ENCODE results near the gene OR5C1.
"Not testable (repeated sequence)": the region's sequence is repeated elsewhere in the genome, so short reads cannot be mapped to it uniquely, and the experiment has no call there.

The OR5C1 gene

DNA sequence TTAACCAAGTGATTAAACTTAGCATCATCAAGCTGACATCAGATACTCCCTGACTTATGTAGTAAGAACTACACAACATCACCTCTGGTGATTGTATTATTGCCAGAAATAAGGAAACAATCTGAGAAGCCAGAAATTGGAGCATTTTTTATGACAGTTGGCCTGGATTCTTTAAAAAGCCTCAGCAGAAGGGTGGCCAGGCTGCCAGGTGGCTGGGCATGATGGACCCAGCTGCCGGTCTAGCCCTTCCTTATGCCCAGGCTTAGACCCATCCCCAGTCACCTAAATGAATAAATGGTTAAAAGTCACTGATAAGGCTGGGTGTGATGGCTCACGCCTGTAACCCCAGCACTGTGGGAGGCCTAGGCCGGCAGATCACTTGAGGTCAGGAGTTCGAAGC, 24.0 kb downstream of the OR5C1 start:
- no peak for DNase-seq

DNA sequence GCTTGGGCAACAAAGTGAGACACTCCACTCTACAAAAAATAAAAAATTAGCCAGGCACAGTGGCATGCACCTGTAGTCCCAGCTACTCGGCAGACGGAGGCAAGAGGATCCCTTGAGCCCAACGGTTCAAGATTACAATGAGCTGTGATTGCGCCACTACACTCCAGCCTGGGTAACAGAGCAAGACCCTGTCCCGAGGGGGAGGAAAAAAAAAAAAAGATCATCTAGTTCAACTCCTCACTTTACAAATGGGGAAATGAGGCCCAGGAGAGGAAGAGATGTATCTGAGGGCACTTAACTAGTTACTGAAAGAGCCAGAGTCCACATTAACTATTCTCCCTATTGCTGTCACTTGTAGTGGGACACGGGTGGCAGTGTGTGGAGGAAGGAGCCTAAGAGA, 25.8 kb downstream of the OR5C1 start:
- no peak for DNase-seq

DNA sequence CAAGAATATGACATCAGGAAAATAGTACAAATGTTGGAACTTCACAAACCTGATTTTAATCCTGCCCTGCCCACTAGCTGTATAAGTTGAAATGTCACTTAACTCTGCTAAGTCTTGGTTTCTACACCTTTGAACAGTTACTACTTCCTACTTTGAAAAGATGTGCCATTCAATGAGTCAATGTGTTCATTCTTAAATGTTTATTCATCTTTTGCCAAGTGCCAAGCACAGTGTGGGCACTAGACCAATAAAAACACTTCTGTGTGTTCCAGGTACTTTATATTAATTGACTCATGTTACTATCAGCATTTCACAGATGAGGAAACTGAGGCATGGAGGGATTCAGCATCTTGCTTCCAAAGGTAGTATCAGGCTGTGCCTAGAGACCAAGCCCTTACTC, 26.8 kb downstream of the OR5C1 start:
- DNase-seq, result no peak

DNA sequence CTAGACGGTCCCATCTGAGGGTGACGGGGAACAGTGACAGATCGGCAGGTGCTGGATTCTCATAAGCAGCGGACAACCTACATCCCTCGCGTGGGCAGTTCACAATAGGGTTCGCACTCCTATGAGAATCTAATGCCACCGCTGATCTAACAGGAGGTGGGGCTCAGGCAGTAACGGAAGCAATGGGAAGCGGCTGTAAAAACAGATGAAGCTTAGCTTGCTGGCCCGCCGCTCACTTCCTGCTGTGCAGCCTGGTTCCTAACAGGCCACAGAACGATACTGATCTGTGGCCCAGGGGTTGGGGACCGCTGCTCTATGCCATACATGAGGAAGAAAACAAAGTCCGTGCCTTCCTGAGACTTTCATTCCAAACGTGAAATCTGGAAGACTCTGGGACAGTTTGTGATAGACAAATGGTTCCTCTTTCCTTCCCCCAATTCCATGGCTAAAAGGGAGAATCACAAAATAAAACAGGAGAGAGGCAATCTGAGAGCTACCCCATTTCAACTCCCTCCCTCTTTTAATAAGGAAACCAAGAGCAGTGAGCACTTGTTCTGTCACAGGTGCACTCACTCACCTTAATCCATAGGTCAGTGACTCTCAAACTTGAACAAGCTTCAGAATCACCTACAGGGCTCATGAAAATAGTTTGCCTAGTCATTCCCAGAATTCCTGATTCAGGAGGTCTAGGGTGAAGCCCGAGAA, 27.6 kb downstream of the OR5C1 start:
- DNase-seq, result peak; percentile 47

DNA sequence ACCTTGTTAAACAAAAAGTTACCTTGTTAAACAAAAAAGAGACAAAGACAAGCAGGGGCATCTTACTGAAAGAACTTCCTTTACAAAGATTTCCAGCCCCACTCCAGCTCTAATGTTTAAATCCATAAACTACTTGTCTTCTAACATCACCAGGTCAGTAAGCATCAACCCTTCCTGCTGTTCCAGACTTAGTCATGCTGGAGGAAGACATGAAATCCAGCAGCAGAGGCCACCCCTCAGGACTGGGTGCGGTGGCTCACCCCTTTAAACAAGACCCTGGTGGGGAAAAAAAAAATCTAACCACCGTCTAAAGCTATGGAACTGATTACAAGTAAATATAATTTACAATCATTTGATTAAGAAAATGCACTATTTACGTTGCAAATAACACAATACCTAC, 30.6 kb downstream of the OR5C1 start:
- DNase-seq, result no peak

DNA sequence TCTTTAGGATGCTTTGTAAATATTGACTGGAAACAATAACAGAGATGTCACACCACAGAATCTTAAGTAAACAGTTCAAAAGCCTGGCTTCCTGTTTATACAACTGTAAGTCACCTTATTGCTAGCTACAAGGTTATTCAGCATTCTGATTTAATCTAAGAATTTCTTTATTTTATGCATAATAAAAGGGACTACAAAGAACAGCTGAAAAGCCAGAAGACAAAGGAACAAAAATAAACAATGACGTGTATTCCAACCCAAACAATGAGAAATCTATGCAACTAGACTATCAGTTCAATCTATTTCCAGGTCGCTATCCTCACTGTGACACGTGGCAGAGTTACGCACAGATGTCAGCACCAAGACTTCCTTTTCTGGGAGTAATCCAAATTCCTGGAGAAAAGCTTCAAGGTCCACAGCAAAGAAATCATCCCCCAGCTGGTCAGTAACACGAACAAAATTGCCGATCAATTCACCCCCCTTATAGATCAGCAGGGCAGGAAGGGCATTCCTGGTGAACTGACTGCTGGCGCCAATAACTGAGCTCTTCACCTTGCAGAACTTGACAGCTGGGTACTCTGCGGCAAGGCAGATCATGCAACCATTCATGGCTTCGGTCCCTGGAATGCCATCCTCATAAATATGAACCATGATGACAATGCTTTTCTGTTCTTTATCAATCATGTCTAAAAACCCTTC, 31.2 kb downstream of the OR5C1 start:
- DNase-seq, result no peak

DNA sequence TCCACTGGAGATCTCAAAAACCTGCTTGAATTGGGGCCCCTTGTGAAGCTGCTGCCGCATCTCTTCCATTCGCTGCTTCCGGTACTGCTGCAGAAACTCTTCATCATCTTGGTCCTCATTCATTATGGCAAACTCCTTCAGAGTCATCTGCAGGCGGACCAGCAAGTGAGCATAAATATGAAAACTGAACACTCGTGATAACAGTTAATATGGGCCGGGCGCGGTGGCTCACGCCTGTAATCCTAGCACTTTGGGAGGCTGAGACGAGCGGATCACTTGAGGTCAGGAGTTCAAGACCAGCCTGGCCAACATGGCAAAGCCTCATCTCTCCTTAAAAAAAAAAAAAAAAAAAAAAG, 31.7 kb downstream of the OR5C1 start:
- no peak for DNase-seq

DNA sequence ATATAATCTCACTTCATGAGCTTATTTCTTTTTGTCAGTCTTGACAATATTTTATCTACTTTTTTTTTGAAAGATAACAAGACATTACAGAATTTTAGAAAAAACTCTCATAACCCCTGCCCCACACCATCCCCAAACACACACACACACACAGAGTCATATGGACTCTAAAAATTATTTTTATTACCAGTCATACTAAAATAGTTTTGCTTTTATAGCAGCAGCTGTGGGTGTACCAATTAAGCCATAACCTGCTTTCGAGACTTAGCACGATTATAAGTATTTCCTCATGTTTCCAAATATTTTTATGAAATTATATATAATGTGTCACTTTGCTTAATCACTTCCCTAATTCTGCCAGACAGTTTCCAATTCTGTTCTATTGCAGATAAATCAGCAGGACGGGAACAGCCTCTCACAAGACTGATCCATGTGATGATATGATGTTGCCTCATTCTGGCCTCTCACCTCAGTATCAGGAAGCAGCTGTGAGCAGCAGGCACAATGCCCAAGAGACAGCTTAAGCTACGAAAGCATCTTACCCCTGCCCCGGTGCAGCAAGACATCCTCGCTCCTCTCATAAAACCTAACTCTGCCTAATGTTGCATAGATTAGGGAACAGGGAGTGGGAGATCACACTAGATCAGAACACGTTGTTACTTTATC, 32.7 kb downstream of the OR5C1 start:
- no peak for DNase-seq

DNA sequence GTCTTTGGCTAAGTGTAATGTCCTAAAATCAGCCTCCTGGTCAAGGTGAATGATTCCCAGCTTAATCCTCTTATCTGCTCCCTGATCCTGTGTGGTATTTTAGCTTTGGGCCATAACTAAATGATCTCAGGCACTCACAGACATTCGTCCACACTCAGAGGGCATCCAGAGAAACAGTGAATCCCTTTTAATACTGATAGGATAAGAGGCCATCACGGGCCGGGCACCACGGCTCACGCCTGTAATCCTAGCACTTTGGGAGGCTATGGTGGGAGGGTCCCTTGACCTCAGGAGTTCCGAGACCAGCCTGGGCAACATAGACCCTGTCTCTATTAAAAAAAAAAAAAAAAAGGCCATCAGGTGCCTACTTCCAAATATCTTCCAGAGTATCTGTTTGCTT, 33.3 kb downstream of the OR5C1 start:
- no peak for DNase-seq

DNA sequence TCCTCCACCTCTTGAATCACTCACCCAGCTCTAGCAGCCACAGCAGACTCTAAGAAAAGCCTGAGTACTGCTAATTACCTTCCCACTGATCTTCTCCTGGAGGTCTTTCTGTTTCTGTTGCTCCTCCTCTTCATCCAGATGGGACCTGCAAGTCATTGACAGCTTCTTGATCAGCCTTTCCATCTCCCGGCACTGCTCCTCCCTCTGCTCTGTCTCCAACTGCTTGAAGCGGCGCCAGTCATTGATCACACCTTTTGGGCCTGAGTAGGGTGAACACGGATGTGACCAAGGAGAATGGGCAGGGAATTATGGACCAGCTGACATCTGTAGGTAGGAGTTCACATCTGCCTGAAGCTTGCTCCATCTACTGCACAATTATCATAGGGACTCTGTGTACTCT, 34.2 kb downstream of the OR5C1 start:
- no peak for DNase-seq

DNA sequence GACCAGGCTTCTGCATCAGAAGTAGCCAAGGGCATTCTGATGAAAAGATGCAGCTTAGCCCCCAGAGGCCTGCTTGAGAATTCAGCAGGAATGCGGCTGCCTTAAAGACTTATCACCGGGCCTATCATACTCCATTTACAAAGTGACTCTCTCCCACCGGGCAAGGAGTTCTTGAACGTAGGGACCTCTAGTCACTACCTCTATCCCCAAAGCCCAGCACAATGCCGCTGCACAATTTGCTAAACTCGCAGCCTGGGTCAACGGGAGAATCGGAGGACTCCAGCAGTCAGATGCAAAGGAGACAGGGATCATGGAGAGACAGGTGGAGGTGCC, 39.0 kb downstream of the OR5C1 start:
- no peak for DNase-seq

DNA sequence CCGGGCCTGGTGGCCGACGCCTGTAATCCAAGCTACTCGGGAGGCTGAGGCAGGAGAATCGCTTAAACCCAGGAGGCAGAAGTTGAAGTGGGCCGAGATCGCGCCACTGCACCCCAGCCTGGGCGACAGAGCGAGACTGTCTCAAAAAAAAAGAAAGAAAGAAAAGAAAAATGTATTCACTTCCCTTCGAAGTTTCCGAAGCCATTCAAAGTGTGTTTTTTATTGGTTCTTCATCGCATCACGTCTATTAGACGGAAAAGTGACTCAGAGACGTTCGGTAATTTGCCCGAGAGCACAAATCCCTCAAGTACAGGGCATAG, 40.2 kb downstream of the OR5C1 start:
- not testable (repeated sequence) for DNase-seq

DNA sequence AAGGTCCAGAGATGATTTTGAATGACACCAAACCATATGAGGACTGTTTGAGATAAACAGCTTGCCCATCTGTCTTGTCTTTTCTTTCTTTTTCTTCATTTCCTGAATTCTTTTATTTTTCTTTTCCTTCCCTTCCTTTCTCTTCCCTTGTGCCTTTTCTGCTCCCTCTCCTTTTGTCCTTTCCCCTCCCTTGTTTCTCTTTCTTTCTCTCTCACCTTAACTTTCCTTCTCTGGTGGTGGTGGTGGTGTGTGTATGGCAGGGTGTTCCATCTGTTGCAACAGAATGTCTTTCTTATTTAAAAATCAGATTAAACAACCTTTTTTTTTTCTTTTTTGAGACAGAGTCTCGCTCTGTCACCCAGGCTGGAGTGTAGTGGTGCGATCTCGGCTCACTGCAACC, 43.5 kb downstream of the OR5C1 start:
- no peak for DNase-seq

DNA sequence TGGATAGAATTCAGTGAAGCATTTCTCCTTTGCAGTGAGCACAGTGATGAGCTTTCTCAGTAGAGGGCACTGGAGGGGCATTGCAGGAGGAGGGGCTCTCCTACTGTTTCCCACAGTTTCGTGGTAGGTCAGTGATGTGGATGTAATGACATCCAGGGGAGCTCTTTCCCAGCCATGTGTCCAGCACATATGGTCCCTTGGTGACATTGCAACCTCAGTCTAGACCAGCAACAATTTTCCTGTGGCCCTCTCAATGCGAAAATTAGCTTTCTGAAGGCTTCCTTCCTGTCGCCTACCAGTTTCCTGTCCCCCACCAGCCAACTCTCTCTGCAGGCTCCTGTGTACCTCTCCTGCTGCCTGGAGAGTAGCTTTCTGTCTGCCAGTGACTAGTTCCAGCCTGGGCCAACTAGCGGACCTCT, 46.6 kb downstream of the OR5C1 start:
- no peak for DNase-seq

DNA sequence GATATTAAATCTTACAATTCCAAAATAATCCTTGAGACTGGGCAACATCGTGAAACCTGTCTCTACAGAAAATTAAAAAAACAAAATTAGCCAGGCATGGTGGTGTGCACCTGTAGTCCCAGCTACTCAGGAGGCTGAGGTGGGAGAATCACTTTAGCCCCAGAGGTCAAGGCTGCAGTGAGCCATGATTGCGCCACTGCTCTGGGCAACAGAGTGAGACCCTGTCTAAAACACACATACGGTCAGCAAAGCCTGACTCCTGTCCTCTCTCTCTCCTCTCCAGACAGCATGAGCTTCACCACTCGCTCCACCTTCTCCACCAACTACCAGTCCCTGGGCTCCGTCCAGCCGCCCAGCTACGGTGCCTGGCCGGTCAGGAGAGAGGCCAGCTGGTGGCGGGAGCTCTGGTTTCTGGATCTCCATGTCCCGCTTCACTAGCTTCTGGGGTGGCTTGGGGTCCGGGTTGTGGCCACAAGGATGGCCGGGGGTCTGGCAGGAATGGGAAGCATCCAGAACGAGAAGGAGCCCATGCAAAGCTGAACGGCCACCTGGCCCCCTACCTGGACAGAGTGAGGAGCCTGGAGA, 48.6 kb downstream of the OR5C1 start:
- DNase-seq, result no peak

DNA sequence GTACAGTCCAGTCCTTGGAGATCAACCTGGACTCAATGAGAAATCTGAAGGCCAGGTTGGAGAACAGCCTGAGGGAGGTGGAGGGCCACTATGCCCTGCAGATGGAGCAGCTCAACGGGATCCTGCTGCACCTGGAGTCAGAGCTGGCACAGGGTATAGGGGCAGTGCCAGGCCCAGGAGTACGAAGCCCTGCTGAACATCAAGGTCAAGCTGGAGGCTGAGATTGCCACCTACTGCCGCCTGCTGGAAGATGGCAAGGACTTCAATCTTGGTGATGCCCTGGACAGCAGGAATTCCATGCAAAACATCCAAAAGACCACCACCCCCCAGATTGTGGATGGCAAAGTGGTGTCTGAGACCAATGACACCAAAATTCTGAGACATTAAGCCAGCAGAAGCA, 49.7 kb downstream of the OR5C1 start:
- DNase-seq, result not testable (repeated sequence)
